Activated CD4-positive, alpha-beta T cell treated with anti-CD3 and anti-CD28 coated beads, Interleukin-2, amount 50 U/mL, for 1 hour (primary cell): ENCODE data around the gene PRM2.

Experiments used
- DNase-seq: peaks from one replicate; pipeline ENCODE4 v3.0.0-alpha.2; 2020

Gene PRM2

DNA sequence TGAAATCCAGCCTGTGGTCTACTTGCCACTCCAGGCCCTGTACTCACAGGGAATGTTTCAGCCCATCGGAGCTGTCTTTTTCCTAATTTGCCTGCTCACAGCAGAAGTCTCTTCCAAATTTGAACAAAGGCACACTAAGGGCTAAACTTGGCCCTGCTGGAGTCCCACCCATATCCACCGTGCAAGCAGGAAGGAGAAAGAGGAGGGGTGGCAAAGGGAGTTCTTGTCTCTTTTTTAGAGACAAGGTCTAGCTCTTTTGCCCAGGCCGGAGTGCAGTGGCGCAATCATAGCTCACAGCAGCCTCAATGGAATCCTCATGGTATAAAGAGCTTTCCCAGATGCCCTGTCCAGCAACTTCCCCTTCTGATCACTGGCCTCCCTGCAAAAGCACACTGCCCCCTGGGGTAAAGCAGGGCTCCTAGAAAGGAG is 7.6 kb upstream of the PRM2 start:
- no peak for DNase-seq

DNA sequence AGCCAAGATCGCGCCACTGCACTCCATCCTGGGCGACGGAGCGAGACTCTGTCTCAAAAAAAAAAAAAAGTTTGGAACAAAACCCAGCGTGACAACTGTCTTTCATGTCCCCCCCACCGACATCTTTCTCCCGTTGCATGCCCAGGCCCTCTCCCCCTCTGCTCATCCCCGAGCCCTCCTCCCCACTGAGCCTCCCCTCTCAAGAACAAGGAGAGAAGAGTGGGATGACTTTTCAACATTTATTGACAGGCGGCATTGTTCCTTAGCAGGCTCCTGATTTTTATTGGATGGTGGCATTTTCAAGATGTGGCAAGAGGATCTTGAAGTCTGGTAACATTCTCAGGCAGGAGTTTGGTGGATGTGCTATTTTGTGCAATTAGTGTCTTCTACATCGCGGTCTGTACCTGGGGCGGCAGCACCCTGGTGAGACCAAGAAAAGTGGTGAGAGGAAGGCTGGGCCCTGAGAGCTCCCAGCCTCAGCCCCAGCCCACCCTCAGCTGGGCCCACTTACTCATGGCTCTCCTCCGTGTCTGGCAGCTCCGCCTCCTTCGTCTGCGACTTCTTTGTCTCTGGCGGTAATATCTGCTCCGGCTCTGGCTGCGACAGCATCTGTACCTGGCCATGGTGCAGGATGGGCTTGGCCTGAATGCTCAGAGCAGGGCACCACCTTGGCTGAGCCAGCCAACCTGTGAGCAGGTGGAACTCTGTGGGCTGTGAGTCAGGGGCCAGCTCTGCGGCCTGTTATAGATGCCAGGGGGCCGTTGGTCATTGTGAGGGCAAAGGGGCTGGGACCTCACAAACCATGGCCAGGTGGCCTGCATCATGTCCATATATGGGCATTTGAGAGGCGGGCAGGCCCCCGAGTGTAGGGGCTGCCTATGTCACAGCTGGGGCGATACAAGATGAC is 4.6 kb upstream of the PRM2 start, which contains the start of gene PRM1:
TSS of gene PRM1 (minus strand) at position 715 of the 907 bp plus-strand sequence. CDS start at position 623, 92 bp downstream.
- no peak for DNase-seq

DNA sequence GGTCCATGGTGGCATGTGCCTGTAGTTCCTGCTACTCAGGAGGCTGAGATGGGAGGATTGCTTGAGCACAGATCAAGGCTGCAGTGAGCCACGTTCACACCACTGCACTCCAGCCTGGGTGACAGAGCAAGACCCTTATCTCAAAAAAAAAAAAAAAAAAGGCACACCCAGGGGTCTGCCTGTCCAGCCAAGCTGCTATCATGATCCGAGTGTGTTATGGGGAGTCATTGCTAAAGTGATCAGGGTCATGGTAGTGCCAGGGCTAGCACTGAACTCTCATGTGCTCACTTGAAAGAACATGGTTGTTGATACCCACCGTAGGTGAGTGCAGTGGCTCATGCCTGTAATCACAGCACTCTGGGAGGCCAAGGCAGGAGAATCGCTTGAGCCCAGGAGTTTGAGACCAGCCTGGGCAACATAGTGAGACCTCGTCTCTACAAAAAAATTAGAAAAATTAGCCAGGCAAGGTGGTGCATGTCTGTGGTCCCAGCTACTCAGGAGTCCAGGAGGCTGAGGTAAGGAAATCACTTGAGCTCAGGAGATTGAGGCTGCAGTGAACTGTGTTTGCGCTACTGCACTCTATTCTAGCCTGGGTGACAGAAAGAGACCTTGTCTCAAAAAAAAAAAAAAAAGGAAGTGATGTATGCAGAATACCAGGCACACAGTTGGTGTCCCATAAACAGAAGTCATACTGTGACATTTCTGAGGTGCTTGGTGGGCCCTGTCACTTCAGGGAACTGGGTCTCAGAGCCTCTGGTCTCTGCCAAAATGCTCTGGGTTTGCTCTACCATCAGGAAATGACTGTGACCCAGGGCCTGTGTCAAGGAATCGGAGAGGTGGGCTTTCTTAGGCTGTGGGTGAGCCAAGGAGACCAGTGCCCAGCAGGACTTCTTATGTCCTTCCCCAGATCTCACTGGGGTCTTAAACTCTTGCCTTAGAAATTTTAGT is 2.7 kb upstream of the PRM2 start:
- no peak for DNase-seq

DNA sequence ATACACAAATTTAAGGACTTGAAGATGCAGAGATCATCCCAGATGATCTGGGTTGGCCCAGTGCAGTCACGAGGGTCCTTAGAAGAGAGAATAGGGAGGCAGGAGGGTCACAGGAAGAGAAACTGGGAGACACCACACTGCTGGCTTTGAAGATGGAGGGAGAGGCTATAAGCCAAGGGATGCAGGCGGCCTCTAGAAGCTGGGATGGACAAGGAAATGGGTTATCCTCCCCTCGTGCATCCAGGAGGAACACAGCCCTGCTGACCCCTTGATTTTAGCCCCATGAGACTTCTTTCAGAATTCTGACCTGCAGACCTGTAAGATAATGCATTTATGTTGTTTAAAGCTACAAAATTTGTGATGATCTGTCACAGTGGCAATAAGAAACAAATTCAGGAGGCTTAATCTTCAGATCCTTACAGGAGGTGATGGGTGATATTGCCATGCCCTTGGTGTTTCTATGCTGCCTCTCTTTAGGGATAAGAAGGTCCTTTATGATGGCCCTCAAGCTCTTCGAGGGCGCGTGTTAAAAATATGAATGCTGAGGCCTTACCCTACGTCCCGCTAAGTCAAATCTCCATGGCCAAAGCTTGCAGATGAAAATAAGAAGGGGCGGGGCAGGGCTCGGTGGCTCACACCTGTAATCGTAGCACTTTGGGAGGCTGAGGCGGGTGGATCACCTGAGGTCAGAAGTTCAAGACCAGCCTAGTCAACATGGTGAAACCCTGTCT is 1.5 kb upstream of the PRM2 start:
- DNase-seq = no peak

DNA sequence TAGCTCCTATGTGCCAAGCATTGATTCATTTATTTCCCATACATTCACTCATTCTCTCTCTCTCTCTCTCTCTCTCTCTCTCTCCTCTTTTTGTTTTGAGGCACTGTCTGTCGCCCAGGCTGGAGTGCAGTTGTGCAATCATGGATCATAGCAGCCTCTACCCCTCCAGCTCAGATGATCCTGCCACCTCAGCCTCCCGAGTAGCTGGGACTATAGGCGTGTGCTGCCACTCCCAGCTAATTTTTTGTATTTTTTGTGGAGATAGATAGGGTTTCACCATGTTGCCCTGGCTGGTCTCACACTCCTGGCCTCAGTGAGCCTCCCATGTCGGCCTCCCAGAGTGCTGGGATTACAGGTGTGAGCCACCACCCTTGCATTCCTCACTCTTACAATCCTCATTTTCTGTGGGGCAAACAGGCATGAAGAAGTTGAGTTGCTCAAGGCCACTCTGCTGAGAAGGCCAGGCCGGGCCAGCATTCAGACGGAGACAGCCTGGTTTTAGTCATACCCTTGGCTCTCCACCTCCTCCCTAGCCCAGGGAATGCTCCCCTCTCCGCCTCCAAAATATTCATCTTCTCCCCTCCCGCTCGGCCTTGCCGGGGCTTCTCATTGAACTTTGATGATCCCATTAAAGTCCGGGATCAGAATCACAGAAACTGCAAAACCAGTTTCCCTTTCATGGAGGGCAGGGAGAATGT is 765 bp upstream of the PRM2 start:
- no peak for DNase-seq

DNA sequence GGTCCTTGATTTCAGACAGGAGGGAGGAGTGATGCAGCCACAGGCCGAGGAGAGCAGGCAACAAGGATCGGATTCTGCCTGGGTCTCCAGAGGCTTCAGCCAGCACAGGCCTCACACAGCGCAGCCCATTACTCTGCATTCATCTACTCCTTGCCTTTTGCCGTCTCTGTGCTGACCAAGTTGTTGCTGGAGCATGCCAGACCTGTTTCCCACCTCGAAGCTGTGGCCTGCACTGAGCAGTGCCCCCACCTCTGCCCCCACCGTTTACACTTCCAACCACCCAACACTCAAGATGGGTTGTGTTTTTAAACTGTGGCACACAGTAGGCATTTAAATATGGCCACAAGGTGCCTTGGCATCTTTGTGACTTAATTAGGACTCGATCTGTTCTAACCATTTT is 1.3 kb downstream of the PRM2 start:
- DNase-seq = no peak

DNA sequence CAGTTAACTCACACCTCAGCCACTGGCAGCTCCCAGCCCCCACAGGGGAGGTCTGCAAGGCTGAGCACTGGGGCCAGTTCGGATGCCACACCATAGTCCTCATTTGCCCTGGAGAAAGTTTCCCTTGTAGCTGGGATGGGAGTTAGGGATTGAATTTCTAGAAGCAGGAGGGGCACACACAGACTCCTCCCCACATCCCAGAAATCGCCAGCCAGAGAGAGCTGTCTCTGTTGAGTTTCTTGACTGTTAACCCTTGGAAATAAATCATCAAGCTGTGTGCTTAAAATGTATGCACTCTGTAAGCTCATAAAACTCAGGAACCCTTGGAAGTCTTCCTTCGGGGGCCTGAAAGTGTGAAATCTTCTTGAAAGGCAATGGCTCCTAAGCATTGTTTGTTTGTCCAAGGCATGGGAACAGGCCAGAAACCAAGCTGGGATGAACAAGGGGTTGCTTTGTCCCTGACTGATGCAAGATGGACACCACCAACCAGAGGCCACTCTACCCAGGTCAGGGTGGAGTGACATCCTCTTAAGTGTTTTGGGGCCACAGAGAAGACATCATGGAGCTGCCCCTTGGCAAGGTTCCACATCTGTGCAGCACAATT is 2.5 kb downstream of the PRM2 start:
- no peak for DNase-seq

DNA sequence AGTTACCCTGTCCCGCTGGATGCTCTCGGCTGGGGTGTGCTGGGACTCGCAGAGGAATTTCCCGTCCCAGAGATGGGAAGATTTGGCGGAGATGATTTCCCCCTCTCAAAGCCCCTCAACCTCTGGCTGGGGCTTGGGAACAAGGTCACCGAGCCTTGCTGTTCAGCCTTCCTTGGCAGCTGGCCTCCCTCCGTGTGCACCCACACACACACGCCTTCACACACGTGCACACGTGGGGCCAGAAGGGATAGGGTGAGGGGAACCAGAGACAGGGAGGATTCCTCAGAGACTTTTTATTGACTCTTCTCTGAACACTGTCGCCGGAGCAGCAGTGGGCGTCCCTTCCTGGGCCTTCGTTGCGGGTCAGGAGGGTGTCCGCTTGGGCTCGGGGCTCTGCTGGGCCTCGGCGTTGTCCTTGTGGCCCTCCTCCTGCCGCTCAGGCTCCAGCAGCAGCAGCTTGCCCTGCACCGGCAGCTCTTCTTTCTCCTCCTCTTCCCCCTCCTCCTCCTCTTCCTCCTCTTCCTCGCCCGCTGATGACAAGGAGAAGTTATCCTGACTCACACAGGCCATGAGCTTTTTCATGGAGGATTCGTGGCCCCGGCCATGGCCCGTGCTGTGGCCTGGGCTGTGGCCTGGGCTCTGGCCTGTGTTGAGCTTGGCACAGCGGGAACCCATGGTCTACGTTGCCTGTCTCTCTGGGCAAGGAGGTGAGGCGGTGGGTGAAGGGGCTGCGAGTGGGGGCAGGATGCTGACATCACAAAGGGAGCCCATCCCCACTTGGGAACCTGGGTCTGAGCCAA is 3.2 kb downstream of the PRM2 start, which contains the start of gene PRM3:
TSS of gene PRM3 (minus strand) at position 709 of the 800 bp plus-strand sequence. CDS start at position 675, 34 bp downstream.
- no peak for DNase-seq

DNA sequence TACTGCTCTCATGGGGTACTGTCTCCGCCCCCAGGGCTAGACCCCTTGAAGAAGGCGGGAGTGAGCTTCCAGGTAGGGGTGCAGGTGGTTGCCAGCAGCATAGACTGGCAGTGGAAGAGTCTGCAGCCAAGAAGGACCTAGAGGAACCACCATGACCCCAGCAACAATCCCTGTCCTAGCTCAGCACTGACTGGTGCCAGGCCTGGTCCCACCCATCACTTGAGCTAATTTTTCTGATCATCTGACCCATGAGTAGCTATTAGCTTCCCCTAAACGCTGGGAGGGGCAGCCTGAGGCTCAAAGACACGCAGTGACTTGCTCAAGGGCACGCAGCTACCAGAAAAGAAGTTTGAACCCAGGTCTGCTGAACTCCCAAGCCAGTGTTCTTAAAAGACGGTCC is 3.8 kb downstream of the PRM2 start:
- no peak for DNase-seq

DNA sequence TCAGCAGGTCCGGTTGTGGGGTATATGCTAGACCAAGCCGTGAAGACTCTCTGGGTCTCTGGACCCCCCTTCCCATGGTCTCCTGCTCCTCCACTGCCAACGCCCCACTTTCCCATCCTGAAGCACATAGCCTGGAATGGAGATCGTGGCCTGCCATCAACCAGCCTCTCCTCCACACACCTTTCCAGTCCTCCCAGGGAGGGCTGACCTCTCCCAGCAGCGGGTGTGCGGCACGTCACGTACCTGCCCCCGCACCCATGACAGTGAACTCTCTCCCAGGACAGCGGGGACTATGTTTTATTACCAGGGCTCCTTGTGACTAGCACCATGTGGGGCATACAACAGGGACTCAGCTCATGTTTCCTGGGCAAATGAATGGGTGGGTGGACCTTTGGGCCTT is 4.7 kb downstream of the PRM2 start:
- no peak for DNase-seq

DNA sequence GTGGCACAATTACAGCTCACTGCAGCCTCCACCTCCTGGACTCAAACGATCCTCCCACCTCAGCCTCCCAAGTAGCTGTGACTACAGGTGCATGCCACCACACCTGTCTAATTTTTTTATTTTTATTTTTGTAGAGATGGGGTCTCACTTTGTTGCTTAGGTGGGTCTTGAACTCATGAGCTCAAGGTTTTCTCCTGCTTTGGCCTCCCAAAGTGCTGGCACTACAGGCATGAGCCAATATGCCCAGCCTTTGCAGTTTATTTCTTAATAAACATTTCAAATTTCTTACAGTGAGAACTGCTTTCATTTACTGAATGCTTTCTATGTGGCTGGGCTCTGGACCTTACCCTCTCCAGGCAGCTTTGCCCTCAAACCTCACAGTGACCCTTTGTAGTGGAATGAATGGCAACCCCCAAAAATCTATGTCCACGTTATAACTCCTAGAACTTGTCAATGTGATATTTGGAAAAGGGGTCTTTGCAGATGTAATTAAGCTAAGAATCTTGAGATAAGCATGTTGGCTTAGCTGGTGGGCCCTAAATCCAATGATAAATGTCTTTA is 5.6 kb downstream of the PRM2 start:
- DNase-seq = no peak

DNA sequence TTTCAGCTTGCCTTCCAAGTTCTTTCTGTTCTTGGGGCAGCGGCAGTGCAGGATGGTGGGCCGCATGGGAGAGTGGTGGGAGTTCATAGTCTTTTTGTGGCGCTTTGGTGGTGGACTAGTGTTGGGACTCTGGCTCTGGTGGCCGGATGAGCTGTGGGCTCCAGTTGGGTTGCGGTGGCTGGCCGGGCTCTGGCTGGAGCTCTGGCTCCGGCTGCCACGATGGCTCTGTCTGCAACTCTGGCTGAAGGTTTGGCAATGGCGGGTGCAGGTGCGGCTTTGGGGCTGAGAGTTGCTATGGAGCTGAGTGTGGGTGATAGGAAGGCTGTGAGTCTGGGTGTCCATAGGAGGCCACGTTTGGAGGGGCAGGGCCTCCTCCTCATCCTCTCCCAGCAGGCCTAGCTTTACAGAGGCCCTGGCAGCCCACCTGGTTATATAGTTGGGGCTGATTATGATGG is 7.3 kb downstream of the PRM2 start, which contains the start of gene TNP2:
TSS of gene TNP2 (minus strand) at position 405 of the 455 bp plus-strand sequence. CDS start at position 342, 63 bp downstream.
- DNase-seq = no peak

DNA sequence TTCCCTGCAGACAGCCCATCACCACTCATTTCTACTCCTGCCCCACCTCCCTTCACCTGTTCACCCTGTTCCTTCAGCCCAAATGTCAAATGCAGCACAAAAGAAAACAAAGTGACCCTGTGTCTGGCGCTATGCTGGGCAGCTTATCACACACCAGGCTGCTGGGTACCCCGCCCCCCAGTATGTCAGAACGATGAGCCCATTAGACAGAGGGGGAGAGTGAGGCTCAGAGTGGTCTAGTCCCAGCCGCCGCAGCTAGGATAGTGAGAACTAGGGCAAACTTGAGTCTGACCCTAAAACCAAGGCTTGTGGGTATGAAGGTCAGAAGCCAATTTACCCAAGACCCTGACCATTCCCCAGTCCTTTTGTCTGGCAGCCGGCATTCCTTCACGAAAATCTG is 11.2 kb downstream of the PRM2 start:
- DNase-seq = no peak

DNA sequence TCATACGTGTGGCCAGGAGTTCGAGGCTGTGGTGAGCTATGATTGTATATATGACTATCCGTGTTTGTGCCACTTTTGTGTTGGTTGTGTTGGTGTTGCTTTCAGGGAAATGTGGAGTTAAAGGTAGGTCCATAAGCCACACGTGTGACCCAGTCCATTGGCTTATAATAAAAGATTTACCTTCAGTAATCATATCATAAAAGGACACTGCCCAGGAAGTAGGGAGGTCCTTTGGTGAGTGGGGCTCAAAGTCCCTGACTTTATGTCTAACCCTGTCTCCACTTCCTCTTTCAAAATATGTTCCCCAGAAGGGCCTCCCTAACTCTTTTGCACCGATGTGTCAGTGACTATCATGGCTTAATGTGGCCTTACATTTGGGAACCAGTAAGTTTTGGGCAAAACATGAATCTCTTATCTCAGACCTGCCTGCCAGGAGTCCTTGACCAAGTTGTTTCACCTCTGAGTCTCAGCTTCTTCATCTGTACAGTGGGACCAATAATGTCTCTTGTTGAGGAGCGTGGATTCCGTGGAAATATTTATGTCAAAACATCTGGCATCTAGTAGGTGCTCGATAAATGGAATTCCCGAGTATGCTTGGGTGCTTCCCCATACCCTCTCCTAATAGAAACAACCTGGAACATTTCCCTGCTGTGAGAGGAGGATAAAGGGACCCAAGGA is 12.0 kb downstream of the PRM2 start:
- no peak for DNase-seq

DNA sequence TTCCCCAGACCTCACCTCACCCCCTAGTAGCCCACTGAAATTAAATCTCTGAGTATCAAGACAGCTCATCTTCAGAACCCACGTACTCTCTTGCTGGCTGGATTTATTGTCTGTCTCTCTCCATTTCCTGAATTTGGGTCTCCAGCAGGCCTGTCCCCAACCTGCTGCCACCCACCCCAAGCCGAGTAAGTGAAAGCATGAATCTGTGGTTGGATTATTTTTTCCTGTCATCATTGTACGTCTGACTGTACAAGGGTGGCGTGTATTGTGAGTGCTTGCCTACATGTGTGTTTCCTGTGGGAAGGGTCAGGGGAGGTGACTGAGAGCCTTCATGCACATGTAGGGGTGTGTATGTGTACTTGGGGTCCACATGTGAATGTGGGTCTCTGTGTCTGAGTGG is 12.5 kb downstream of the PRM2 start:
- DNase-seq = peak; percentile 16

DNA sequence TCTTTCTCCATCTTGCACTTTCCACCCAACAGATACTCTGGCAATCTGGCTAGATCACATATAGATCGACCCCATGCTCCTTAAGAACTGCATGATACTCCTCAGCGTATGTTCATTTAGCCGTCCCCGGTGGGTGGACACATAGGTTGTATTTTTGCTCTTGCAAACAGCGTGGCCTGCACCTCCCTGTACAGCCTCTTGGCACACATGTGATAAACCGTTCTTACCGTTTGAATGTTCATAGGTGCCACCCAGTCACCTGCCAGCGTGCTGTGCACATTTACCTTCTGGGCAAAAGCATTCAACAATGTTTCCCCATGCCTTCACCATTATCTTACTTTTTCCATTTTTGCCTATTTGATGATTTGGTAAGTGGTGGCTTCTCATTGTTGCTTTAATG is 13.4 kb downstream of the PRM2 start:
- no peak for DNase-seq

DNA sequence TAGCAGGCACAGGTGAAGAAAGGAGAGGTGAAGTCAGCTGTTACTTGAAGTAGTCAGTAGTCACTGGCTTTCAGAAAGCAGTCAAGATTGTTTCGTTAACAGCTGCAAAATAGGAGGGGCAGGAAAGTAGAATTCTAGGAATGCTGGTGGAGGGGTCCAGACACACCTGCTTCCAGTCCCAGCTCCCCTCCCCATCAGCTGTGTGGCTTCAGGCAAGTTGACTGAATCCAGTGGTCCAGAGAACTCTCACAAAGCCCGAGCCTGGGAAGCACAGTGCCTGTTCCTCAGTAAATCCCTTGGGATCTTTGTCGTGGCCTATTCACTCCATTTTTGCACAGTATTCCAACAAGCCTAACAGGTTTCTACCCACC is 15.7 kb downstream of the PRM2 start:
- DNase-seq = no peak

DNA sequence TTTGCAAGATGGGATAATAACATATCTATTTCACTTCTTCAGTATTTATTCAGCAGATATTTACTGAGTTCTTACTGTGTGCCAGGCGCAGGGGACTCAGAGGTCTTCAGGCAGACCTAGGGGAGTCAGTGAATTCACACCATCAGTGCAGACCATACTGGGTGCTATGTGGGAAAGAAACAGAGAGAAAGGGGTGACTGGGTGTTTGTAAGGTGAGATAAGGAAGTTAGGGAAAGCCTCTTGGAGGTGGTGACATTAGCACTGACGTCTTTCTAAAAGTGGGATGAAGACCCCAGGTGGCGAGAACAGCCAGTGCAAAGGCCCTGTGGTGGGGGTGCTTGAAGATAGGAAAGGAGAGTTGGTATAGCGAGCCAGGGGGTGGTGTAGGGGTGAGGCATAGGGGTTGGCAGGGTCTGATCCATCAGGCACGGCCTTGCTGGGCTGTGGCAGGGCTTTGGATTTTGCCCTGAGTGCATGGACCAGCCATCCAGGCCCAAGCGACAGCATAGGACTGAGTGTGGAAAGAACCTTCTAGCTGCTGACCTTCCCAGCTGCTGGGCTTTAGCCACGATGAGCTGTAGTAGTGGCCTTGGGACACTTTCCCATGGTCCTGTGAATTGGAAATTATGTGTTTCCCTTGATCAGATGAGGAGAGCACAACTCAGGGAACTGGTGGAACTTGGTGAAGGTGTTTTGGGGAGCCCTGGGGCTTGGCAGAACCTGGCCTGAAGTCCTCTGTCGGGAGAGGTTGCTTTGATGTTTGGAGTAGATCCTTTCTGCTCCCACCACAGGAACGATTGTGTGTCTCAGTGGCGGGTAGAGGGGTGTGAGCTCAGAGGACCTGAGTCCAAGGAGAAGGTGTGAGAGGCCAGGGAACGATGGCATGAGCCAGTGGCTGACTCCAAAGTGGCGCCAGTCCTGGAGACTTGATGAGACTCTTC is 16.4 kb downstream of the PRM2 start:
- DNase-seq = no peak
